H9 (cell line): Measurements from ENCODE around the gene PPIP5K1. TPM values are rescaled to one million over a fixed set of nuclear protein-coding genes. Genes with fewer than 3 reads are reported as not detected.

ENCODE experiments used
- DNase-seq: peaks from one replicate; pipeline ENCODE4 v3.0.0-alpha.2; 2017
- H2AFZ ChIP-seq: one replicate; pipeline ENCODE4 v1.6.1; 2013; ENCODE audit warnings: mild to moderate bottlenecking, low read length, control low read depth, moderate library complexity
- H2AK5ac ChIP-seq: 2 replicates; pipeline ENCODE4 v1.6.1; 2013; ENCODE audit warnings: low read length, control low read depth, mixed read lengths; ENCODE audit not compliant: insufficient read length
- H2BK120ac ChIP-seq: one replicate; pipeline ENCODE4 v1.6.1; 2013; ENCODE audit warnings: low read depth, mild to moderate bottlenecking, low read length, control low read depth, inconsistent platforms; ENCODE audit not compliant: poor library complexity, severe bottlenecking
- H2BK12ac ChIP-seq: 2 replicates; pipeline ENCODE4 v1.6.1; 2013; ENCODE audit warnings: low read length, control low read depth, mixed read lengths, low read depth; ENCODE audit not compliant: insufficient read length
- H2BK15ac ChIP-seq: 2 replicates; pipeline ENCODE4 v1.6.1; 2013; ENCODE audit warnings: low read depth, low read length, control low read depth
- H2BK20ac ChIP-seq: one replicate; pipeline ENCODE4 v1.6.1; 2013; ENCODE audit warnings: low read depth, mild to moderate bottlenecking, low read length, control low read depth, inconsistent platforms; ENCODE audit not compliant: poor library complexity, severe bottlenecking
- H2BK5ac ChIP-seq: 2 replicates; pipeline ENCODE4 v1.6.1; 2013; ENCODE audit warnings: low read length, control low read depth, mixed read lengths; ENCODE audit not compliant: insufficient read length
- H3K14ac ChIP-seq: 2 replicates; pipeline ENCODE4 v1.6.1; 2013; ENCODE audit warnings: low read length, control low read depth; ENCODE audit not compliant: insufficient read depth
- H3K18ac ChIP-seq: 2 replicates; pipeline ENCODE4 v1.6.1; 2013; ENCODE audit warnings: low read depth, mild to moderate bottlenecking, mixed read lengths, low read length, control low read depth; ENCODE audit not compliant: insufficient read length
- H3K23ac ChIP-seq: 2 replicates; pipeline ENCODE4 v1.6.1; 2013; ENCODE audit warnings: low read length, control low read depth, mixed read lengths, low read depth; ENCODE audit not compliant: insufficient read length
- H3K23me2 ChIP-seq: 2 replicates; pipeline ENCODE4 v1.6.1; 2013; ENCODE audit warnings: low read depth, mild to moderate bottlenecking, mixed read lengths, low read length, control low read depth; ENCODE audit not compliant: insufficient read length, poor library complexity, severe bottlenecking
- H3K27ac ChIP-seq: 2 replicates; pipeline ENCODE4 v1.5.1; 2013; ENCODE audit warnings: low read length, control low read depth, mixed read lengths, low read depth; ENCODE audit not compliant: insufficient read length
- H3K27me3 ChIP-seq: 2 replicates; pipeline ENCODE4 v1.6.1; 2013; ENCODE audit warnings: low read length, control low read depth, inconsistent platforms; ENCODE audit not compliant: insufficient read depth
- H3K4ac ChIP-seq: 2 replicates; pipeline ENCODE4 v1.6.1; 2013; ENCODE audit warnings: low read depth, mild to moderate bottlenecking, control low read depth, inconsistent platforms, low read length, moderate library complexity
- H3K4me1 ChIP-seq: 2 replicates; pipeline ENCODE4 v1.6.1; 2013; ENCODE audit warnings: low read length, control low read depth, inconsistent platforms; ENCODE audit not compliant: insufficient read depth
- H3K4me2 ChIP-seq: 2 replicates; pipeline ENCODE4 v1.6.1; 2013; ENCODE audit warnings: low read length, control low read depth, mixed read lengths; ENCODE audit not compliant: insufficient read length, insufficient read depth
- H3K56ac ChIP-seq: 2 replicates; pipeline ENCODE4 v1.6.1; 2013; ENCODE audit warnings: low read depth, mild to moderate bottlenecking, mixed read lengths, low read length, control low read depth; ENCODE audit not compliant: insufficient read length
- H3K79me1 ChIP-seq: 2 replicates; pipeline ENCODE4 v1.6.1; 2013; ENCODE audit warnings: low read depth, mild to moderate bottlenecking, moderate library complexity, low read length, control low read depth, inconsistent platforms; ENCODE audit not compliant: insufficient read depth, poor library complexity, severe bottlenecking
- H3K79me2 ChIP-seq: 2 replicates; pipeline ENCODE4 v1.6.1; 2013; ENCODE audit warnings: low read length, control low read depth, inconsistent platforms; ENCODE audit not compliant: insufficient read depth
- H3K9ac ChIP-seq: 2 replicates; pipeline ENCODE4 v1.6.1; 2013; ENCODE audit warnings: low read length, control low read depth, mixed read lengths; ENCODE audit not compliant: insufficient read length; ENCODE audit errors: extremely low read depth
- H3K9me3 ChIP-seq: one replicate; pipeline ENCODE4 v1.6.1; 2013; ENCODE audit warnings: low read depth, low read length, inconsistent platforms; ENCODE audit not compliant: control insufficient read depth
- H3T11ph ChIP-seq: one replicate; pipeline ENCODE4 v1.6.1; 2013; ENCODE audit warnings: mild to moderate bottlenecking, low read length, control low read depth, inconsistent platforms
- H4K20me1 ChIP-seq: one replicate; pipeline ENCODE4 v1.6.1; 2013; ENCODE audit not compliant: control insufficient read depth, insufficient read length, insufficient read depth
- H4K5ac ChIP-seq: 2 replicates; pipeline ENCODE4 v1.6.1; 2013; ENCODE audit warnings: low read depth, mild to moderate bottlenecking, mixed read lengths, low read length, control low read depth; ENCODE audit not compliant: insufficient read length
- H4K8ac ChIP-seq: replicated peaks from 2 replicates; pipeline ENCODE4 v1.6.1; 2013; ENCODE audit warnings: low read length, control low read depth, mixed read lengths, low read depth; ENCODE audit not compliant: insufficient read length
- H4K91ac ChIP-seq: 2 replicates; pipeline ENCODE4 v1.6.1; 2013; ENCODE audit warnings: low read depth, mild to moderate bottlenecking, moderate library complexity, mixed read lengths, low read length, control low read depth; ENCODE audit not compliant: insufficient read length
- H3K27ac Mint-ChIP-seq, 3 experiments: 2 replicates in 2 of 3; 3 replicates in 1 of 3; pipeline ENCODE4 v1.8.0; 2020 to 2021; ENCODE audit warnings: mixed read lengths in 3 of 3, mild to moderate bottlenecking in 1 of 3, moderate library complexity in 1 of 3
- H3K27me3 Mint-ChIP-seq: 2 replicates; pipeline ENCODE4 v1.8.0; 2021; ENCODE audit warnings: low read depth, mild to moderate bottlenecking, moderate library complexity, mixed read lengths
- H3K36me3 Mint-ChIP-seq, 3 experiments: 2 replicates in 2 of 3; 3 replicates in 1 of 3; pipeline ENCODE4 v1.8.0; 2020 to 2021; ENCODE audit warnings: low read depth in 3 of 3, mixed read lengths in 3 of 3; ENCODE audit not compliant: insufficient read depth in 1 of 3
- H3K4me1 Mint-ChIP-seq, 2 experiments: 2 replicates each; pipeline ENCODE4 v1.8.0; 2020; ENCODE audit warnings: mixed read lengths in 2 of 2
- H3K4me3 Mint-ChIP-seq, 2 experiments: 2 replicates in 1 of 2; 3 replicates in 1 of 2; pipeline ENCODE4 v1.8.0; 2020 to 2021; ENCODE audit warnings: mild to moderate bottlenecking in 2 of 2, mixed read lengths in 2 of 2, moderate library complexity in 1 of 2
- H3K9me3 Mint-ChIP-seq, 2 experiments: 2 replicates in 1 of 2; 3 replicates in 1 of 2; pipeline ENCODE4 v1.8.0; 2020; ENCODE audit warnings: mild to moderate bottlenecking in 2 of 2, mixed read lengths in 2 of 2, moderate library complexity in 1 of 2
- CTCF ChIP-seq: fragments of 200-600 bp; sonication (generic); conservative IDR thresholded peaks from 3 replicates; pipeline ENCODE4 v1.8.0; 2021; ENCODE audit warnings: antibody characterized with exemption, mild to moderate bottlenecking
- WGBS: extraction: QIAGEN DNeasy Blood & Tissue Kit; methylation state at CpG from one replicate; pipeline ENCODE4 v1.1.7; 2013; ENCODE audit warnings: missing lambda C conversion rate, low lambda C conversion rate, mixed read lengths; ENCODE audit not compliant: insufficient read length; ENCODE audit errors: extremely low coverage; 5-methylcytosine and 5-hydroxymethylcytosine counted together
- total RNA-seq: library from RNA; stranded (reverse); gene quantifications from 2 replicates; pipeline ENCODE4 v1.2.1, GENCODE V29; 2021

The PPIP5K1 gene
- total RNA-seq, 1 experiment from 2014 or later = 28.5 TPM

GRCh38 chr15:43492266-43492665 is 97.7 kb downstream of the PPIP5K1 start:
- Histone ChIP-seq H3K4me2 (peak overlapping the region; percentile 76), H3K27ac (peak overlapping the region; percentile 58), H3T11ph (no peak overlapping the region), H2AK5ac (no peak overlapping the region), H3K4ac (no peak overlapping the region), H2AFZ (no peak overlapping the region), H2BK120ac (no peak overlapping the region), H2BK5ac (no peak overlapping the region), H3K14ac (no peak overlapping the region), H3K79me1 (no peaks in the 10 kb centered on the region), H2BK12ac (no peak overlapping the region), H4K91ac (no peak overlapping the region), H3K18ac (no peak overlapping the region), H3K9me3 (no peaks in the 10 kb centered on the region), H3K79me2 (no peaks in the 10 kb centered on the region; the same call in 1 of the 2 replicates), H3K56ac (no peak overlapping the region), H2BK20ac (no peak overlapping the region), H4K5ac (no peak overlapping the region), H4K8ac (no peak overlapping the region), H2BK15ac (no peak overlapping the region), H4K20me1 (no peaks in the 10 kb centered on the region), H3K23me2 (peaks cover 5% of the 10 kb centered on the region), H3K27me3 (no peaks in the 10 kb centered on the region), H3K9ac (peak overlapping the region; percentile 78), H3K23ac (no peak overlapping the region), H3K4me1 (peaks cover 8% of the 10 kb centered on the region; the same call in 1 of the 2 replicates)
- no peak for TF ChIP-seq CTCF
- Mint-ChIP-seq H3K4me3 (peak overlapping the region; percentile 98 to 99), H3K36me3 (peaks cover 32 to 47% (median 44%) of the 10 kb centered on the region in 3 experiments), H3K9me3 (no peaks in the 10 kb centered on the region), H3K27ac (peak overlapping the region; percentile 99 to 100 (median 100)), H3K27me3 (no peaks in the 10 kb centered on the region), H3K4me1 (peaks cover 24 to 28% of the 10 kb centered on the region in 2 experiments)
- DNase-seq = peak; percentile 47
- no CpG with 5 or more reads among the region's 7 CpGs for WGBS
